Measurements from ENCODE around the gene TSPOAP1. TPM values are rescaled to one million over a fixed set of nuclear protein-coding genes. Genes with fewer than 3 reads are reported as not detected.

TSPOAP1 gene
- 0.56 and 0.90 TPM in 2 replicates for total RNA-seq (2012; rRNA removed)
- polyA plus RNA-seq (2012; rRNA removed), result 1.2 and 1.6 TPM in 2 replicates
- polyA plus RNA-seq (2012; cell fraction: cytosol; rRNA removed), result 0.18 and 0.74 TPM in 2 replicates
- 9.6 and 10.6 TPM in 2 replicates for polyA plus RNA-seq (2012; cell fraction: nucleus; rRNA removed; ENCODE audit: low replicate concordance)
- Bru-seq, nascent RNA, result percentile 24 among the genes with signal in this experiment
- percentile 33 among the genes with signal in this experiment for BruChase-seq, experiment 1, labeled RNA remaining after a 6-hour chase
- percentile 31 among the genes with signal in this experiment for BruChase-seq, experiment 2, labeled RNA remaining after a 2-hour chase
- long read RNA-seq, partial matches to known transcripts, result 2 of 3 reads
- long read RNA-seq, other reads (novel, unspliced or antisense), result 1 of 3 reads

- H3K4me1 ChIP-seq (ENCODE audit: control insufficient read depth, insufficient read depth, low read length), result peaks cover 8% of the 10 kb centered on the region
- no peak within 1 kb of the TSS for H4K91ac ChIP-seq (ENCODE audit: insufficient read depth, low read depth, low read length)
- no CpG with 5 or more reads among the region's 23 CpGs for WGBS, 2 experiments (ENCODE audit: extremely low coverage in 2 of 2, insufficient read length in 1 of 2)
- TF ChIP-seq RFX5 (IDR thresholded peaks at IDR 0.05; ENCODE audit: low read depth, low read length), result no peak
- no peak for TF ChIP-seq MXI1 (IDR thresholded peaks at IDR 0.05; ENCODE audit: borderline replicate concordance, low read depth, low read length)
- no peak for TF ChIP-seq FOS (IDR thresholded peaks at IDR 0.05; ENCODE audit: low read depth, low read length)
- TF ChIP-seq POLR2A (IDR thresholded peaks at IDR 0.05; ENCODE audit: low read depth, low read length), result no peak
- no peak for TF ChIP-seq RCOR1 (IDR thresholded peaks at IDR 0.05; ENCODE audit: insufficient replicate concordance, low read length)
- TF ChIP-seq RAD21 (IDR thresholded peaks at IDR 0.05; ENCODE audit: low read length), result no peak
- no peak for TF ChIP-seq CEBPB (IDR thresholded peaks at IDR 0.05; ENCODE audit: low read depth, low read length)
- no peak for TF ChIP-seq NFE2L2 (IDR thresholded peaks at IDR 0.05; ENCODE audit: low read depth, low read length)
- no peak for TF ChIP-seq CTCF (conservative IDR thresholded peaks at IDR 0.05; ENCODE audit: low read depth, low read length)
- TF ChIP-seq MAZ (IDR thresholded peaks at IDR 0.05; ENCODE audit: borderline replicate concordance, low read depth, low read length), result no peak
- no peak for TF ChIP-seq ELK1 (IDR thresholded peaks at IDR 0.05; ENCODE audit: borderline replicate concordance, low read depth, low read length)
- TF ChIP-seq SMC3 (IDR thresholded peaks at IDR 0.05; ENCODE audit: low read depth, low read length), result no peak
- dilution Hi-C loops (cut with HindIII; ENCODE audit: low sequenced_read_pairs, unreplicated experiment), result no loop called here
- no peak within 1 kb of the TSS for H3K56ac ChIP-seq (ENCODE audit: extremely low read depth, insufficient read depth, low read length)
- H3K4ac ChIP-seq (ENCODE audit: low read depth, low read length), result no peak within 1 kb of the TSS
- H3K36me3 ChIP-seq (ENCODE audit: control insufficient read depth, insufficient read depth, low read length), result no peaks in the 10 kb centered on the region
- no peak within 1 kb of the TSS for H2BK15ac ChIP-seq (ENCODE audit: low read depth, low read length)
- no peaks in the 10 kb centered on the region for H3K9me3 ChIP-seq (ENCODE audit: control insufficient read depth, insufficient read depth, low read length)
- H2AFZ ChIP-seq (replicated peaks; ENCODE audit: low read length, poor library complexity), result peak within 1 kb of the TSS; percentile 41
- no peaks in the 10 kb centered on the region for H3K79me1 ChIP-seq (ENCODE audit: low read depth in 1 of 2, low read length in 2 of 2)
- no peak within 1 kb of the TSS; the same call in 1 of the 2 replicates for H3K4me2 ChIP-seq (ENCODE audit: low read depth, low read length)
- no peak within 1 kb of the TSS for H2BK5ac ChIP-seq (ENCODE audit: low read depth, low read length, poor library complexity, severe bottlenecking)
- in situ Hi-C loops (cut with MboI; ENCODE audit: low sequenced_read_pairs), result loop anchor here (25.0 kb wide), 1 partner anchor 466 kb away; the partner anchor contains the start of gene MRPS23
- no peak within 1 kb of the TSS for H4K5ac ChIP-seq (ENCODE audit: low read depth, low read length)
- DNase-seq, result no peak
- intact Hi-C loops (cut with micrococcal nuclease), result no loop called here
- no peak within 1 kb of the TSS for H3K18ac ChIP-seq (ENCODE audit: low read depth, low read length)
- no TSS peak for BruUV-seq (replicated peaks)
- no peak within 1 kb of the TSS for H3K4me3 ChIP-seq (ENCODE audit: insufficient read depth, low read depth, low read length)
- H3K23ac ChIP-seq (ENCODE audit: low read depth, low read length), result peak within 1 kb of the TSS; percentile 38; the same call in 1 of the 2 replicates
- ChIA-PET POLR2A (ENCODE audit: unreplicated experiment) (interaction anchor here (1.6 kb wide), 1 partner anchor 24 kb away, joined by 3 read pairs; the partner anchor contains the start of gene SUPT4H1), CTCF (no interaction called here)
- H3K14ac ChIP-seq (replicated peaks; ENCODE audit: low read depth, low read length), result no peak within 1 kb of the TSS
- H4K20me1 ChIP-seq (ENCODE audit: insufficient read depth, low read length), result no peaks in the 10 kb centered on the region
- peak within 1 kb of the TSS; percentile 37 for H2AK9ac ChIP-seq (replicated peaks; ENCODE audit: low read depth, low read length, poor library complexity)
- no peak within 1 kb of the TSS for H3K9ac ChIP-seq (ENCODE audit: low read depth, low read length)
- no peak within 1 kb of the TSS for H2BK120ac ChIP-seq (ENCODE audit: low read depth, low read length)
- H3K27me3 ChIP-seq (ENCODE audit: control insufficient read depth, insufficient read depth, low read length), result peaks cover 5% of the 10 kb centered on the region; the same call in 1 of the 2 replicates
- H3K27ac ChIP-seq (ENCODE audit: insufficient read depth, low read length), result no peak within 1 kb of the TSS
- ATAC-seq (ENCODE audit: low read depth), result no peak
- H3K9me1 ChIP-seq (ENCODE audit: insufficient read depth, low read length), result peaks cover 7% of the 10 kb centered on the region; the same call in 1 of the 2 replicates
- H2BK20ac ChIP-seq (ENCODE audit: low read depth, low read length), result no peak within 1 kb of the TSS
- no peak within 1 kb of the TSS for H2AK5ac ChIP-seq (ENCODE audit: low read depth, low read length)
- no peak within 1 kb of the TSS for H4K8ac ChIP-seq (ENCODE audit: low read depth in 2 of 2, low read length in 2 of 2)
Measured at GRCh38 chr17:58328195-58329034, at the start of gene TSPOAP1. Gene TSPOAP1 (minus strand): TSS chr17:58328795. CDS start chr17:58327920, 875 bp downstream.

All from IMR-90 (cell line).